MM.1S (cell line): ENCODE results near the gene CAV3.

ENCODE experiments used
- DNase-seq: peaks from one replicate; pipeline ENCODE4 v3.0.0-alpha.2; 2015
- H2AFZ ChIP-seq: fragments of 300-600 bp; sonication (generic); 2 replicates; pipeline ENCODE4 v1.6.0; 2016; ENCODE audit warnings: antibody characterized with exemption, low read length
- H3F3A ChIP-seq: fragments of 300-600 bp; sonication (generic); 2 replicates; pipeline ENCODE4 v1.6.1; 2016; ENCODE audit warnings: mild to moderate bottlenecking, antibody characterized with exemption, low read length, moderate library complexity, mixed read lengths; ENCODE audit not compliant: insufficient read depth
- H3K27ac ChIP-seq: fragments of 300-600 bp; sonication (generic); 2 replicates; pipeline ENCODE4 v1.5.1; 2016; ENCODE audit warnings: mild to moderate bottlenecking, low read length
- H3K27me3 ChIP-seq: fragments of 300-600 bp; sonication (generic); replicated peaks from 2 replicates; pipeline ENCODE4 v1.6.0; 2016; ENCODE audit warnings: low read length; ENCODE audit not compliant: insufficient read depth
- H3K36me3 ChIP-seq: fragments of 300-600 bp; sonication (generic); replicated peaks from 2 replicates; pipeline ENCODE4 v1.6.1; 2016; ENCODE audit warnings: mild to moderate bottlenecking, low read length, mixed read lengths; ENCODE audit not compliant: insufficient read depth
- H3K4me1 ChIP-seq: fragments of 300-600 bp; sonication (generic); 2 replicates; pipeline ENCODE4 v1.6.1; 2016; ENCODE audit warnings: low read length, mixed read lengths
- H3K4me2 ChIP-seq: fragments of 300-600 bp; sonication (generic); 2 replicates; pipeline ENCODE4 v1.6.0; 2016; ENCODE audit warnings: low read depth, low read length
- H3K4me3 ChIP-seq: fragments of 300-600 bp; sonication (generic); 2 replicates; pipeline ENCODE4 v1.5.1; 2016; ENCODE audit warnings: low read length, mixed read lengths
- H3K79me2 ChIP-seq: fragments of 300-600 bp; sonication (generic); 2 replicates; pipeline ENCODE4 v1.6.1; 2016; ENCODE audit warnings: mixed run types, low read length, mixed read lengths
- H3K9ac ChIP-seq: fragments of 300-600 bp; sonication (generic); 2 replicates; pipeline ENCODE4 v1.6.1; 2016; ENCODE audit warnings: low read length, mixed read lengths
- H3K9me2 ChIP-seq: fragments of 300-600 bp; sonication (generic); replicated peaks from 2 replicates; pipeline ENCODE4 v1.6.1; 2016; ENCODE audit warnings: mild to moderate bottlenecking, low read length, mixed read lengths; ENCODE audit not compliant: insufficient read depth
- H3K9me3 ChIP-seq: fragments of 300-600 bp; sonication (generic); replicated peaks from 2 replicates; pipeline ENCODE4 v1.6.1; 2016; ENCODE audit warnings: mild to moderate bottlenecking, low read length, mixed read lengths; ENCODE audit not compliant: insufficient read depth
- H4K20me1 ChIP-seq: fragments of 300-600 bp; sonication (generic); 2 replicates; pipeline ENCODE4 v1.6.1; 2016; ENCODE audit warnings: mild to moderate bottlenecking, low read length, moderate library complexity, mixed read lengths; ENCODE audit not compliant: insufficient read depth
- CTCF ChIP-seq: fragments of 300-600 bp; sonication (generic); IDR thresholded peaks from 2 replicates; pipeline ENCODE4 v1.5.1; 2016; ENCODE audit warnings: antibody characterized with exemption, low read length, mixed read lengths
- EZH2 ChIP-seq: fragments of 300-600 bp; sonication (generic); optimal IDR thresholded peaks from 2 replicates; pipeline ENCODE3; 2017; ENCODE audit warnings: low read depth, mild to moderate bottlenecking, antibody characterized with exemption, low read length, mixed read lengths
- EZH2phosphoT487 ChIP-seq: fragments of 300-600 bp; sonication (generic); IDR thresholded peaks from 2 replicates; pipeline ENCODE4 v1.6.1; 2018; ENCODE audit warnings: antibody characterized with exemption, low read length

CAV3 gene

GRCh38 chr3:8794247-8794646 lies 60.6 kb downstream of the CAV3 start:
- H3K4me2 ChIP-seq = no peak overlapping the region
- H3K9me3 ChIP-seq = no peaks in the 10 kb centered on the region
- H3F3A ChIP-seq = no peaks in the 10 kb centered on the region
- no peak for DNase-seq
- H3K4me1 ChIP-seq = no peaks in the 10 kb centered on the region
- no peak overlapping the region for H3K4me3 ChIP-seq
- TF ChIP-seq EZH2phosphoT487 = no peak
- no peak for TF ChIP-seq EZH2
- no peak for TF ChIP-seq CTCF
- H3K9ac ChIP-seq = no peak overlapping the region
- no peak overlapping the region for H2AFZ ChIP-seq
- no peaks in the 10 kb centered on the region for H3K27me3 ChIP-seq
- H3K27ac ChIP-seq = no peak overlapping the region
- no peaks in the 10 kb centered on the region for H4K20me1 ChIP-seq
- no peaks in the 10 kb centered on the region for H3K9me2 ChIP-seq
- H3K79me2 ChIP-seq = no peaks in the 10 kb centered on the region
- no peaks in the 10 kb centered on the region for H3K36me3 ChIP-seq
